H1 (cell line): ENCODE data around the gene FAM168B. TPM values are rescaled to one million over a fixed set of nuclear protein-coding genes. Genes with fewer than 3 reads are reported as not detected.

ENCODE experiments used
- CTCF ChIA-PET: fragments of 300-600 bp; sonication (Branson Sonifier 250); formaldehyde crosslinking; loops from one replicate; lab custom pipeline; 2021; ENCODE audit not compliant: partially characterized antibody; lab: Charles Lee
- POLR2A ChIA-PET: fragments of 300-600 bp; sonication (Branson Sonifier 250); formaldehyde crosslinking; loops from one replicate; lab custom pipeline; 2021; ENCODE audit warnings: inconsistent platforms; ENCODE audit not compliant: partially characterized antibody; lab: Charles Lee
- DNase-seq, 2 experiments: peaks; one replicate each; pipeline versions ENCODE4 v3.0.0 to v3.0.0-alpha.2; 2010 to 2022; ENCODE audit warnings: low spot score in 2 of 2, low read depth in 1 of 2, mixed read lengths in 1 of 2
- FAIRE-seq: peaks from 2 replicates; lab custom pipeline; 2011; peaks lifted over from hg19 to GRCh38; lab: Jason Lieb, UNC
- H2AFZ ChIP-seq: 2 replicates; pipeline ENCODE4 v1.8.1; 2012; ENCODE audit warnings: low read length, inconsistent platforms
- H2AK5ac ChIP-seq: 2 replicates; pipeline ENCODE4 v1.6.1; 2013; ENCODE audit warnings: low read depth, low read length
- H2BK120ac ChIP-seq: replicated peaks from 2 replicates; pipeline ENCODE3; 2013; ENCODE audit warnings: low read depth, low read length, inconsistent platforms
- H2BK12ac ChIP-seq: 2 replicates; pipeline ENCODE4 v1.6.1; 2013; ENCODE audit warnings: low read depth, low read length
- H2BK15ac ChIP-seq: 2 replicates; pipeline ENCODE4 v1.6.1; 2013; ENCODE audit warnings: low read length
- H2BK20ac ChIP-seq: 2 replicates; pipeline ENCODE4 v1.6.1; 2013; ENCODE audit warnings: low read length
- H2BK5ac ChIP-seq: 2 replicates; pipeline ENCODE4 v1.6.1; 2013; ENCODE audit warnings: low read depth, low read length
- H3K14ac ChIP-seq: 2 replicates; pipeline ENCODE4 v1.6.1; 2013; ENCODE audit warnings: inconsistent platforms; ENCODE audit not compliant: insufficient read length
- H3K18ac ChIP-seq: 2 replicates; pipeline ENCODE4 v1.6.1; 2013; ENCODE audit warnings: low read length; ENCODE audit errors: extremely low read depth
- H3K23ac ChIP-seq: 2 replicates; pipeline ENCODE4 v1.6.1; 2013; ENCODE audit warnings: inconsistent platforms; ENCODE audit not compliant: insufficient read length
- H3K23me2 ChIP-seq: 2 replicates; pipeline ENCODE4 v1.6.1; 2013; ENCODE audit warnings: low read depth, low read length
- H3K27ac ChIP-seq: 2 replicates; pipeline ENCODE4 v1.6.1; 2011; ENCODE audit warnings: low read depth, low read length, inconsistent platforms
- H3K27me3 ChIP-seq, 4 experiments: replicated peaks in 1 of 4; 1 replicate in 1 of 4; 2 replicates in 3 of 4; pipeline versions ENCODE4 v1.6.1 to v1.8.1; 2011 to 2013; ENCODE audit warnings: low read length in 3 of 4, mild to moderate bottlenecking in 3 of 4, inconsistent platforms in 2 of 4, mixed read lengths in 2 of 4, moderate library complexity in 1 of 4; ENCODE audit not compliant: control insufficient read depth in 3 of 4, insufficient read depth in 3 of 4; ENCODE audit errors: extremely low read depth in 1 of 4
- H3K36me3 ChIP-seq, 4 experiments: 2 replicates each; pipeline versions ENCODE4 v1.6.1 to v1.8.1; 2011 to 2013; ENCODE audit warnings: mild to moderate bottlenecking in 4 of 4, low read length in 3 of 4, moderate library complexity in 2 of 4, control low read depth in 1 of 4, inconsistent platforms in 1 of 4; ENCODE audit not compliant: insufficient read depth in 4 of 4, control insufficient read depth in 2 of 4
- H3K4ac ChIP-seq: replicated peaks from 2 replicates; pipeline ENCODE3; 2013; ENCODE audit warnings: low read length, low read depth, mixed read lengths, inconsistent platforms; ENCODE audit not compliant: insufficient read length
- H3K4me1 ChIP-seq, 4 experiments: replicated peaks in 1 of 4; 1 replicate in 1 of 4; 2 replicates in 3 of 4; pipeline versions ENCODE4 v1.6.1 to v1.8.1; 2011 to 2013; ENCODE audit warnings: low read length in 3 of 4, inconsistent platforms in 2 of 4, mixed read lengths in 1 of 4; ENCODE audit not compliant: insufficient read depth in 4 of 4, control insufficient read depth in 3 of 4
- H3K4me2 ChIP-seq, 2 experiments: 2 replicates each; pipeline versions ENCODE4 v1.6.1 to v1.8.1; 2011 to 2013; ENCODE audit warnings: low read depth in 2 of 2, low read length in 2 of 2, control low read depth in 1 of 2, inconsistent platforms in 1 of 2, mild to moderate bottlenecking in 1 of 2; ENCODE audit not compliant: insufficient read depth in 1 of 2
- H3K4me3 ChIP-seq, 4 experiments: fragments of 200-600, 300-600 bp in 1 of 4; sonication (generic), shearing (Covaris generic), sonication (Bioruptor Twin) in 1 of 4; 2 replicates each; pipeline versions ENCODE4 v1.5.1 to v1.8.1; 2011 to 2016; ENCODE audit warnings: low read length in 4 of 4, low read depth in 3 of 4, control low read depth in 2 of 4, inconsistent platforms in 2 of 4, mild to moderate bottlenecking in 2 of 4, mixed read lengths in 1 of 4, moderate library complexity in 1 of 4; ENCODE audit not compliant: insufficient read depth in 2 of 4; ENCODE audit errors: extremely low read depth in 1 of 4
- H3K56ac ChIP-seq: replicated peaks from 2 replicates; pipeline ENCODE3; 2013; ENCODE audit warnings: low read depth, mild to moderate bottlenecking, mixed read lengths, low read length, inconsistent platforms; ENCODE audit not compliant: insufficient read length
- H3K79me1 ChIP-seq: 2 replicates; pipeline ENCODE4 v1.6.1; 2013; ENCODE audit warnings: low read depth, low read length, control low read depth
- H3K79me2 ChIP-seq, 2 experiments: 2 replicates each; pipeline versions ENCODE4 v1.6.1 to v1.8.1; 2012 to 2013; ENCODE audit warnings: low read length in 2 of 2, mild to moderate bottlenecking in 2 of 2, inconsistent platforms in 1 of 2; ENCODE audit not compliant: insufficient read depth in 2 of 2, control insufficient read depth in 1 of 2
- H3K9ac ChIP-seq, 4 experiments: replicated peaks in 1 of 4; 1 replicate in 1 of 4; 2 replicates in 3 of 4; pipeline versions ENCODE4 v1.6.1 to v1.8.1; 2011 to 2013; ENCODE audit warnings: low read depth in 3 of 4, low read length in 3 of 4, control low read depth in 2 of 4, mild to moderate bottlenecking in 2 of 4, moderate library complexity in 2 of 4, inconsistent platforms in 1 of 4; ENCODE audit errors: extremely low read depth in 1 of 4
- H3K9me3 ChIP-seq, 2 experiments: 2 replicates each; pipeline versions ENCODE4 v1.6.1 to v1.8.1; 2012 to 2013; ENCODE audit warnings: mild to moderate bottlenecking in 2 of 2, moderate library complexity in 2 of 2, control low read depth in 1 of 2, inconsistent platforms in 1 of 2, low read depth in 1 of 2, low read length in 1 of 2, mixed read lengths in 1 of 2; ENCODE audit not compliant: insufficient read depth in 2 of 2
- H4K20me1 ChIP-seq, 2 experiments: replicated peaks in 1 of 2; 2 replicates each; pipeline versions ENCODE3 to v1.8.1; 2011 to 2013; ENCODE audit warnings: inconsistent platforms in 2 of 2, low read length in 2 of 2, mild to moderate bottlenecking in 1 of 2; ENCODE audit not compliant: insufficient read depth in 2 of 2, control insufficient read depth in 1 of 2
- H4K5ac ChIP-seq: 2 replicates; pipeline ENCODE4 v1.6.1; 2013; ENCODE audit warnings: low read length, low read depth, mixed read lengths, inconsistent platforms; ENCODE audit not compliant: insufficient read length
- H4K8ac ChIP-seq: 2 replicates; pipeline ENCODE4 v1.8.0; 2013; ENCODE audit warnings: mild to moderate bottlenecking, moderate library complexity, low read length, inconsistent platforms; ENCODE audit not compliant: insufficient read depth; ENCODE audit errors: extremely low read depth
- H4K91ac ChIP-seq: replicated peaks from 2 replicates; pipeline ENCODE3; 2013; ENCODE audit warnings: low read length, mixed read lengths, inconsistent platforms; ENCODE audit not compliant: insufficient read length
- HDAC6 ChIP-seq: IDR thresholded peaks from one replicate; pipeline ENCODE4 v1.7.1; 2012; ENCODE audit warnings: low read depth, mild to moderate bottlenecking, inconsistent platforms, low read length, moderate library complexity
- POLR2A ChIP-seq, 2 experiments: IDR thresholded peaks; 1 replicate in 1 of 2; 2 replicates in 1 of 2; pipeline ENCODE4 v1.6.1; 2011; ENCODE audit warnings: low read depth in 2 of 2, low read length in 2 of 2, mild to moderate bottlenecking in 2 of 2; ENCODE audit errors: control extremely low read depth in 1 of 2
- WGBS, 2 experiments: shearing (Covaris generic) in 1 of 2; methylation state at CpG; one replicate each; pipeline versions ENCODE4 v1.1.6 to v1.1.7; 2013 to 2015; ENCODE audit warnings: low lambda C conversion rate in 2 of 2, mixed read lengths in 2 of 2, inconsistent platforms in 1 of 2, low coverage in 1 of 2, missing lambda C conversion rate in 1 of 2; ENCODE audit not compliant: insufficient replicate concordance in 2 of 2, insufficient coverage in 1 of 2, insufficient read length in 1 of 2; ENCODE audit errors: extremely low coverage in 1 of 2, missing lambda C conversion rate in 1 of 2; 5-methylcytosine and 5-hydroxymethylcytosine counted together
- polyA plus RNA-seq, 7 experiments: library from polyadenylated mRNA; depleted of rRNA in 3 of 7; stranded (reverse) in 5 of 7; unstranded in 2 of 7; fragments of >200 nt in 5 of 7; fragments of 200-250 nt in 2 of 7; gene quantifications; 1 replicate in 5 of 7; 2 replicates in 1 of 7; 4 replicates in 1 of 7; pipeline versions ENCODE4 v1.2.1 to v1.2.3, GENCODE V29; 2011 to 2013; ENCODE audit warnings: missing spikeins in 2 of 7, mixed read lengths in 2 of 7
- total RNA-seq: library from RNA; stranded (reverse); fragmentation: NEBNext Ultra II Directional; extraction: Animal tissue kit (Norgen Biotek cat#: 25700); gene quantifications from 2 replicates; pipeline ENCODE4 v1.2.1, GENCODE V29; 2021

The FAM168B gene
- total and polyA plus RNA-seq, 2 of the 8 experiments (the other 6 are each of a cell fraction or from before 2014, with no cell fraction given) = 61.9 to 123 TPM

GRCh38 chr2:131046918-131047652 is 46.2 kb downstream of the FAM168B start:
- H3K27ac ChIP-seq = no peak overlapping the region
- no peak overlapping the region for H3K56ac ChIP-seq
- H3K18ac ChIP-seq = no peak overlapping the region
- no peak overlapping the region for H2BK15ac ChIP-seq
- no peak for FAIRE-seq
- H3K9ac ChIP-seq = no peak overlapping the region
- no peak for DNase-seq
- H2BK5ac ChIP-seq = no peak overlapping the region
- no peak overlapping the region for H2BK12ac ChIP-seq
- peaks cover 0 to 6% of the 10 kb centered on the region in 2 experiments; a peak in 1 of 4 replicates for H3K79me2 ChIP-seq
- H3K27me3 ChIP-seq = no peaks in the 10 kb centered on the region
- H3K79me1 ChIP-seq = peaks cover 4% of the 10 kb centered on the region; the same call in 1 of the 2 replicates
- H3K14ac ChIP-seq = no peak overlapping the region
- H4K5ac ChIP-seq = no peak overlapping the region
- ChIA-PET POLR2A (interaction anchor here (1.3 to 4.0 kb wide), 2 partner anchors 18 to 45 kb away, joined by 3 to 13 read pairs; partner anchors contain the start of gene FAM168B), CTCF (no interaction called here)
- H3K4me1 ChIP-seq = peaks cover 0 to 5% (median 0%) of the 10 kb centered on the region in 4 experiments; a peak in 3 of 7 replicates
- H3K4me2 ChIP-seq = no peak overlapping the region
- no peak overlapping the region for H2AK5ac ChIP-seq
- peaks cover 10 to 44% (median 25%) of the 10 kb centered on the region in 4 experiments; a peak in 7 of 8 replicates for H3K36me3 ChIP-seq
- no peak overlapping the region for H3K4me3 ChIP-seq
- no peaks in the 10 kb centered on the region for H3K23me2 ChIP-seq
- H4K20me1 ChIP-seq = peaks cover 11 to 28% of the 10 kb centered on the region in 2 experiments
- WGBS, 2 experiments = 94% methylated on average over 18 of the region's 18 CpGs; no CpG with 5 or more reads in 1 of the 2 experiments
- peak overlapping the region; percentile 83; the same call in 1 of the 2 replicates for H4K8ac ChIP-seq
- H3K23ac ChIP-seq = no peak overlapping the region
- H2AFZ ChIP-seq = no peak overlapping the region
- no peaks in the 10 kb centered on the region for H3K9me3 ChIP-seq
- H4K91ac ChIP-seq = no peak overlapping the region
- no peak overlapping the region for H2BK120ac ChIP-seq
- H3K4ac ChIP-seq = no peak overlapping the region
- TF ChIP-seq HDAC6 = no peak
- 0 out of 3 replicates have a peak, but pooled peaks of 1 of the 2 experiments have one; percentile 36 for TF ChIP-seq POLR2A (IDR thresholded peaks at IDR 0.05; ENCODE audit: control extremely low read depth in 1 of 2, low read depth in 2 of 2, low read length in 2 of 2)
- H2BK20ac ChIP-seq = no peak overlapping the region
